GM13976 (cell line): ENCODE measurements around the gene SPA17.

Source experiments
- DNase-seq: peaks from one replicate; pipeline ENCODE4 v3.0.0; 2012; ENCODE audit warnings: low spot score
- CTCF ChIP-seq: IDR thresholded peaks from 2 replicates; pipeline ENCODE4 v1.5.1; 2012; ENCODE audit warnings: borderline replicate concordance, mild to moderate bottlenecking; ENCODE audit not compliant: insufficient read depth; ENCODE audit errors: extremely low read depth, missing control alignments, control extremely low read depth
- in situ Hi-C: fragments of 300-500 bp; cut with MboI; formaldehyde crosslinking; loops from one replicate; pipeline ENCODE4 v1.12.0; 2022; ENCODE audit warnings: low sequenced_read_pairs, mixed read lengths, inconsistent platforms; ENCODE audit not compliant: unreplicated experiment

Gene SPA17

GRCh38 chr11:124745270-124745834 is 71.6 kb downstream of the SPA17 start:
- in situ Hi-C loops: no loop called here
- no peak for DNase-seq
- no peak for TF ChIP-seq CTCF

GRCh38 chr11:124745835-124746620 is 72.3 kb downstream of the SPA17 start:
- TF ChIP-seq CTCF: peak; percentile 39
- peak; percentile 76 for DNase-seq
- in situ Hi-C loops: no loop called here

GRCh38 chr11:124746621-124747243 is 73.0 kb downstream of the SPA17 start:
- DNase-seq: peak; percentile 94
- in situ Hi-C loops: no loop called here
- TF ChIP-seq CTCF: peak; percentile 94
